Loucy (cell line): ENCODE results near the gene LDAH.

Source experiments
- EZH2phosphoT487 ChIP-seq: fragments of 200-600 bp; IDR thresholded peaks from 2 replicates; pipeline ENCODE4 v1.6.1; 2018; ENCODE audit warnings: antibody characterized with exemption, mild to moderate bottlenecking, moderate library complexity, borderline replicate concordance
- TF ChIP-seq, protein P1 (sequence below): fragments of 200-600 bp; sonication (generic); conservative IDR thresholded peaks from 2 replicates; pipeline ENCODE4 v1.5.1; 2014; ENCODE audit warnings: mild to moderate bottlenecking, antibody characterized with exemption, low read length

- TF ChIP-seq, protein P1, sequence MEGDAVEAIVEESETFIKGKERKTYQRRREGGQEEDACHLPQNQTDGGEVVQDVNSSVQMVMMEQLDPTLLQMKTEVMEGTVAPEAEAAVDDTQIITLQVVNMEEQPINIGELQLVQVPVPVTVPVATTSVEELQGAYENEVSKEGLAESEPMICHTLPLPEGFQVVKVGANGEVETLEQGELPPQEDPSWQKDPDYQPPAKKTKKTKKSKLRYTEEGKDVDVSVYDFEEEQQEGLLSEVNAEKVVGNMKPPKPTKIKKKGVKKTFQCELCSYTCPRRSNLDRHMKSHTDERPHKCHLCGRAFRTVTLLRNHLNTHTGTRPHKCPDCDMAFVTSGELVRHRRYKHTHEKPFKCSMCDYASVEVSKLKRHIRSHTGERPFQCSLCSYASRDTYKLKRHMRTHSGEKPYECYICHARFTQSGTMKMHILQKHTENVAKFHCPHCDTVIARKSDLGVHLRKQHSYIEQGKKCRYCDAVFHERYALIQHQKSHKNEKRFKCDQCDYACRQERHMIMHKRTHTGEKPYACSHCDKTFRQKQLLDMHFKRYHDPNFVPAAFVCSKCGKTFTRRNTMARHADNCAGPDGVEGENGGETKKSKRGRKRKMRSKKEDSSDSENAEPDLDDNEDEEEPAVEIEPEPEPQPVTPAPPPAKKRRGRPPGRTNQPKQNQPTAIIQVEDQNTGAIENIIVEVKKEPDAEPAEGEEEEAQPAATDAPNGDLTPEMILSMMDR: no peak
- TF ChIP-seq EZH2phosphoT487: no peak
These were observed 131.7 kb downstream of the LDAH start for GRCh38 chr2:20691076-20691734.
